Loucy (cell line): Measurements from ENCODE around the gene GATA5.

Source experiments
- EZH2phosphoT487 ChIP-seq: fragments of 200-600 bp; IDR thresholded peaks from 2 replicates; pipeline ENCODE4 v1.6.1; 2018; ENCODE audit warnings: antibody characterized with exemption, mild to moderate bottlenecking, moderate library complexity, borderline replicate concordance
- TF ChIP-seq, protein P1 (sequence below): fragments of 200-600 bp; sonication (generic); conservative IDR thresholded peaks from 2 replicates; pipeline ENCODE4 v1.5.1; 2014; ENCODE audit warnings: mild to moderate bottlenecking, antibody characterized with exemption, low read length

DNA sequence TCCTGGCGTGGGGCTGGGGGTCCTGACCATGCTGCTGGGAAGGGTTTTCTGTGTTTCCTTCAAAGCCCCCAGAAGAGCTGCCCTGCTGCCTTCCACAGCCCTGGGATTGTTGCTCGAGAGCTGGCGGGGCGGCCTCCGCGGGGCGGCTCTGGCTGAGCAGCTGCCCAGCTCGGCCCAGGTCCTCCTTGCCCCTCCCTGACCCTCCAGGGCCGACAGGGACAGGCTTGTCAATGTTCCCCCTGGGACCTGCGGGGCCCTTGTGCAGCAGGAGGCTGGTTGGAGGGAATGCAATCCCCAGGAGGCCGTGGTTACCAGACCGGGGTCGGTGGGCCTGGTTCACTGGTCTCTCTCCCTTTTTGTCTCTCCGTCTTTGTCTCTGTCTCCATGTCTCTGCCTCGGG is 19.9 kb downstream of the GATA5 start:
- TF ChIP-seq, protein P1, sequence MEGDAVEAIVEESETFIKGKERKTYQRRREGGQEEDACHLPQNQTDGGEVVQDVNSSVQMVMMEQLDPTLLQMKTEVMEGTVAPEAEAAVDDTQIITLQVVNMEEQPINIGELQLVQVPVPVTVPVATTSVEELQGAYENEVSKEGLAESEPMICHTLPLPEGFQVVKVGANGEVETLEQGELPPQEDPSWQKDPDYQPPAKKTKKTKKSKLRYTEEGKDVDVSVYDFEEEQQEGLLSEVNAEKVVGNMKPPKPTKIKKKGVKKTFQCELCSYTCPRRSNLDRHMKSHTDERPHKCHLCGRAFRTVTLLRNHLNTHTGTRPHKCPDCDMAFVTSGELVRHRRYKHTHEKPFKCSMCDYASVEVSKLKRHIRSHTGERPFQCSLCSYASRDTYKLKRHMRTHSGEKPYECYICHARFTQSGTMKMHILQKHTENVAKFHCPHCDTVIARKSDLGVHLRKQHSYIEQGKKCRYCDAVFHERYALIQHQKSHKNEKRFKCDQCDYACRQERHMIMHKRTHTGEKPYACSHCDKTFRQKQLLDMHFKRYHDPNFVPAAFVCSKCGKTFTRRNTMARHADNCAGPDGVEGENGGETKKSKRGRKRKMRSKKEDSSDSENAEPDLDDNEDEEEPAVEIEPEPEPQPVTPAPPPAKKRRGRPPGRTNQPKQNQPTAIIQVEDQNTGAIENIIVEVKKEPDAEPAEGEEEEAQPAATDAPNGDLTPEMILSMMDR = no peak
- TF ChIP-seq EZH2phosphoT487 = no peak
